Measurements from ENCODE around the gene TDRD6. TPM values are rescaled to one million over a fixed set of nuclear protein-coding genes. Genes with fewer than 3 reads are reported as not detected.

TDRD6 gene
- total and polyA plus RNA-seq, 8 donors, result 0.48 to 1.5 (median 0.89) TPM; not detected in 5

DNA sequence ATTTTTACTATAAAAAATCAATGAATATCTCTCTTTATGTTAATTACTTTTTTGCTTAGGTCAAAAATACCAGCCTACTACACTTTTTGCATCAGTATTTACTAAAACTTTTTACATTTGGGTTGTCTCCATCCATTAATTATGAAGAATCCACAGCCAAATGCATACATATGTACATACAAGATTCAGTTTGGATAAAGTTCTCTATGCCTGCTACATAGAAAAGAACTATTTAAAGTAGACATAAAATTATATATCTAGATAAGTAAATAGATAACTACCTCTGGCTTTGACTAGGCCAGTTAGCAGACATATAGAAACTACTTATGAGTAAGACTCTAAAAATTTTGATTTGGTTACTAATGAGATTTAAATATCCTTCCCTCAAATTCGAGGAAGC lies 12.3 kb downstream of the TDRD6 start:
- H3K36me3 ChIP-seq, result no peaks in the 10 kb centered on the region
- no peak overlapping the region for H3K4me3 ChIP-seq
- H3K27ac ChIP-seq, result no peak overlapping the region
- no peaks in the 10 kb centered on the region for H3K27me3 ChIP-seq
- intact Hi-C loops (cut with DNase I; ENCODE audit: low total_unique reads), result no loop called here
- no peaks in the 10 kb centered on the region for H3K9me3 ChIP-seq
- no peak for TF ChIP-seq EP300 (IDR thresholded peaks at IDR 0.05)
- TF ChIP-seq CTCF (IDR thresholded peaks at IDR 0.05), result no peak
- no peak for TF ChIP-seq POLR2AphosphoS5 (IDR thresholded peaks at IDR 0.05)
- no peak for TF ChIP-seq POLR2A (IDR thresholded peaks at IDR 0.05)
- DNase-seq, result no peak
- 60 to 79% (median 73%) methylated on average over 1 of the region's 1 CpG for WGBS, 5 donors
- no peaks in the 10 kb centered on the region for H3K4me1 ChIP-seq

DNA sequence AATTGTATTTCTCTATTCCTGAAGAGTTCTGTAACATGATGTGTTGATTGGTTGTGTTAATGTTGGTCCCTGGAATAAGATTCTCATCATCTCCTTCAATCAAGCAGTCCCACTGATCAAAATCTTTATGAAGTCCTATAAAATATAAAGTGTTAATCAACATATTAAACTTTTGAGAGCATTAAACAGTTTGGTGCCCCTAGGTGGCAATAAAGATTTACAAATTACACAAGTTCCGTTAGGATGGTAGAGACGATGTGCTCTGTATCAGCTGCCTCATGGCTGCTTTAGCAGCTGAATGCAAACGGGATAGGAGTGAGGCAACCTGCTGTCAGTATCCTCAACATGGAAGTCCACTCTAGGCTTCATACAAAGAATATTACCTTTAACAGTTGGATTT lies 16.9 kb downstream of the TDRD6 start:
- WGBS, 5 donors, result 6 to 10% (median 8%) methylated on average over 3 of the region's 3 CpGs
- Histone ChIP-seq H3K36me3 (no peaks in the 10 kb centered on the region), H3K27me3 (peaks cover 0 to 4% (median 0%) of the 10 kb centered on the region in 3 donors), H3K4me3 (no peak overlapping the region), H3K4me1 (no peaks in the 10 kb centered on the region), H3K9me3 (no peaks in the 10 kb centered on the region), H3K27ac (no peak overlapping the region)
- intact Hi-C loops (cut with DNase I; ENCODE audit: low total_unique reads), result no loop called here
- TF ChIP-seq POLR2A (IDR thresholded peaks at IDR 0.05), result no peak
- no peak for TF ChIP-seq EP300 (IDR thresholded peaks at IDR 0.05)
- no peak for TF ChIP-seq CTCF (IDR thresholded peaks at IDR 0.05)
- TF ChIP-seq POLR2AphosphoS5 (IDR thresholded peaks at IDR 0.05), result no peak
- peak in 1 of 2 donors; percentile 37 for DNase-seq

DNA sequence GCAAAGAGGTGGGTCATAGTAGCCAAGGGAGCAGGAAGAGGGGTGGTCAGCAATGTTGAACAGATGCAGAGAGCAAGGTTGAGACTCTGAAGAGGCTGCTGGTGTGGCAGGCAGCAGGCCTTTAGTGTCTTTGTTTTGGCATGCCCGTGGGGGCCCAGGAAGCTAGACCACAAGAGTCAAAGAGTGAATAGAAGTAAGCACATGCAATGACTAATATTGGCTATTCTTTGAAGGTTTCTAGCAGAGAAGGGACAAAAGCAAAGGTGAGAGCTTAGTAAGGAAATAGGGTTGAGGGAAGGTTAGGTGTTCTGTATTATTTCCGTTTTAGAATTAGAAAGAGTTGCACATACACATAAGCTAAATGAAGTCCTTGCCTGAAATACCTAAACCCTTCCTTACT lies 18.8 kb downstream of the TDRD6 start:
- H3K36me3 ChIP-seq, result no peaks in the 10 kb centered on the region
- H3K27me3 ChIP-seq, result peaks cover 0 to 4% (median 0%) of the 10 kb centered on the region in 3 donors
- no peak for DNase-seq
- TF ChIP-seq POLR2A (IDR thresholded peaks at IDR 0.05), result no peak
- no peak for TF ChIP-seq EP300 (IDR thresholded peaks at IDR 0.05)
- TF ChIP-seq POLR2AphosphoS5 (IDR thresholded peaks at IDR 0.05), result no peak
- no peak for TF ChIP-seq CTCF (IDR thresholded peaks at IDR 0.05)
- WGBS, 5 donors, result 78 to 85% (median 83%) methylated on average over 2 of the region's 2 CpGs
- H3K4me3 ChIP-seq, result no peak overlapping the region
- no peaks in the 10 kb centered on the region for H3K4me1 ChIP-seq
- H3K9me3 ChIP-seq, result no peaks in the 10 kb centered on the region
- intact Hi-C loops (cut with DNase I; ENCODE audit: low total_unique reads), result no loop called here
- no peak overlapping the region for H3K27ac ChIP-seq

DNA sequence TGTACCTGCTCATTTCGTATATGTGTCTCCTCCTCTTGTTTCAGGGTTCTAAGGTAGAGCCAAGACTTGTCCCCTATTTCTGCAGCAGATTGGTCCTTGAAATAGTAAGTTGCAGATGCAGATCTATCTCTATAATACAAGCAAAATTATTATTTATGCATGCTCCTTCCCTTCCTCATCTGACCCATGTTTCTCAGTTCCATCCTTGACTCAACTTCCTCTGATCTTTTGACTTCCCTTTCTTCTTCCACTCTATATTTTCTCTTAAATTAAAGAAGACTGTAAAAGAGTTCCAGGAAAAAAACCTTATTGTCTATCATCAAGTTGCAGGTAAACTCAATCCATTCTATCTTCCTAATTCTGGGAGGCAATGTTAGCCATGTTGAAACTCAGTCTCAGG lies 23.8 kb downstream of the TDRD6 start:
- intact Hi-C loops (cut with DNase I; ENCODE audit: low total_unique reads), result no loop called here
- TF ChIP-seq POLR2AphosphoS5 (IDR thresholded peaks at IDR 0.05), result no peak
- TF ChIP-seq POLR2A (IDR thresholded peaks at IDR 0.05), result no peak
- H3K36me3 ChIP-seq, result no peaks in the 10 kb centered on the region
- H3K27ac ChIP-seq, result no peak overlapping the region
- H3K27me3 ChIP-seq, result peaks cover 0 to 4% (median 0%) of the 10 kb centered on the region in 3 donors
- no peak overlapping the region for H3K4me3 ChIP-seq
- no peak for DNase-seq
- no peaks in the 10 kb centered on the region for H3K9me3 ChIP-seq
- 80 to 97% (median 92%) methylated on average over 1 of the region's 1 CpG for WGBS, 5 donors
- no peaks in the 10 kb centered on the region for H3K4me1 ChIP-seq

DNA sequence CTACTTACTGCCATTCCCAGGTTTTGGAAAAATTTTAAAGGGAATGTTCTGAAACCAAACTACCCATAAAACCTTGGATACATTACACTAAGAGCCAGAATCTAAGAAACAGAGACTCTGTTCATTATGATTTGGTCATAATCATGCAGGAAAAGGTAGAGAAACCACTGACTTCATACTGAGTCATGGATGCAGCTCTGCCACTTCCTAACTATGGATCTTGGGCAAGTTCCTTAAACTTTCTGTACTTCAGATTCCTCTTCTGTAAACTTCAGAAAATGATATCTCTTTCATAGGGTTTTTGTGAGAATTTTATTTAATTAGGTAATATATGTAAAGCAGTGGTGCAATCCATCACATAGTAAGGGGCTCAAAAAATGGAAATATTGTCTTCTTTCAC lies 27.5 kb downstream of the TDRD6 start:
- no peak for DNase-seq
- Histone ChIP-seq H3K9me3 (no peaks in the 10 kb centered on the region), H3K4me1 (no peaks in the 10 kb centered on the region), H3K27me3 (peaks cover 0 to 6% (median 0%) of the 10 kb centered on the region in 3 donors), H3K36me3 (no peaks in the 10 kb centered on the region), H3K27ac (no peak overlapping the region), H3K4me3 (no peak overlapping the region)
- intact Hi-C loops (cut with DNase I; ENCODE audit: low total_unique reads), result no loop called here
- TF ChIP-seq EP300 (IDR thresholded peaks at IDR 0.05) (no peak), POLR2AphosphoS5 (IDR thresholded peaks at IDR 0.05) (no peak), POLR2A (IDR thresholded peaks at IDR 0.05) (no peak)
